IPS-20b (cell line): ENCODE data around the gene SELENOI.

Experiments used
- H3K27ac ChIP-seq: one replicate; pipeline ENCODE4 v1.5.1; 2013; ENCODE audit warnings: low read length
- H3K27me3 ChIP-seq: 2 replicates; pipeline ENCODE4 v1.6.1; 2013; ENCODE audit warnings: mild to moderate bottlenecking, low read length, inconsistent platforms; ENCODE audit not compliant: insufficient read depth
- H3K36me3 ChIP-seq: 2 replicates; pipeline ENCODE4 v1.6.1; 2013; ENCODE audit warnings: low read depth, mild to moderate bottlenecking, inconsistent platforms, low read length, moderate library complexity; ENCODE audit not compliant: insufficient read depth
- H3K4me1 ChIP-seq: 2 replicates; pipeline ENCODE4 v1.6.1; 2013; ENCODE audit warnings: mild to moderate bottlenecking, control low read depth, inconsistent platforms, low read length, moderate library complexity; ENCODE audit not compliant: insufficient read depth
- H3K4me3 ChIP-seq: 2 replicates; pipeline ENCODE4 v1.5.1; 2013; ENCODE audit warnings: mild to moderate bottlenecking, low read length, inconsistent platforms
- H3K9ac ChIP-seq: 2 replicates; pipeline ENCODE4 v1.6.1; 2013; ENCODE audit warnings: low read depth, mild to moderate bottlenecking, inconsistent platforms, low read length, moderate library complexity
- H3K9me3 ChIP-seq: 2 replicates; pipeline ENCODE4 v1.6.1; 2013; ENCODE audit warnings: mild to moderate bottlenecking, low read depth, low read length, inconsistent platforms; ENCODE audit not compliant: insufficient read depth

The SELENOI gene

DNA sequence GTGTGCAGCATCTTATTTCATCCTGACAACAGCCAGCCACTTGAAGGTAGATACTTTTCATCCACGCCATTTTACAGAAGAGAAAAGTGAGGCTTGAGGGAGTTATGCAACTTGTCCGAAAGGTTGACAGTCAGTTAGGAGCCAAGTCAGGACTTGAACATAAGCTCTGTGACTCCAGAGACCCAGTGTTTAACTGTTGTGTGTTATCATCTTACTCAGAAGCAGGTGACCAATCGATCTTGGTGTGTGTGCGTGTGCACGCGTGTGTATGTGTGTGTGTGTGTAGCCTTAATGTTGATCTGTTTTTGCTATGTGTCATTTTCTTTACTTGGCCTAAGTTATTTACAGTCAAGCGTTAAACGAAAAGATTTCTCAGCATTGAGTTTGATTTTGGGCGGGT lies 77.8 kb downstream of the SELENOI start:
- Histone ChIP-seq H3K9ac (no peak overlapping the region), H3K27me3 (no peaks in the 10 kb centered on the region), H3K36me3 (no peaks in the 10 kb centered on the region), H3K27ac (no peak overlapping the region), H3K4me1 (peaks cover 9% of the 10 kb centered on the region; the same call in 1 of the 2 replicates), H3K4me3 (no peak overlapping the region), H3K9me3 (no peaks in the 10 kb centered on the region)

DNA sequence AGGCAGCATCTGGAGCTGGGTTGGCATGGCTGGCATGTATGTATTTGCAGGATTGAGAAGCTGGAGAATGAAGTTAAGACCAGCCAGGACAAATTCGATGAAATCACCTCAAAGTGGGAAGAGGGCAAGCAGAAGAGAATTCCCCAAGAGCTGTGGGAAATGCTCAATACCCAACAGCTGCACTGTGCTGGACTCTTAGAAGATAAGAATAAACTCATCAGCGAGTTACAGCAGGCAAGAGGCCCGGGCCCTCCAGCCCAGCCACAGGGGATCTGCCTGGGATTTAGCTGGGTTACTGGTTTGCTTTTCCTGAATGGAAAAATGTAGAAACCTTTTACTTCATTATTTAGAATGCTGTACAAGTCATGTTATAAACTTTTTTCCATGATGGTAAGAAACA lies 78.3 kb downstream of the SELENOI start:
- Histone ChIP-seq H3K36me3 (no peaks in the 10 kb centered on the region), H3K9me3 (no peaks in the 10 kb centered on the region), H3K9ac (no peak overlapping the region), H3K27me3 (no peaks in the 10 kb centered on the region), H3K4me1 (peaks cover 9% of the 10 kb centered on the region; the same call in 1 of the 2 replicates), H3K4me3 (no peak overlapping the region), H3K27ac (no peak overlapping the region)

GRCh38 chr2:26428846-26429245 lies 82.9 kb downstream of the SELENOI start:
- H3K36me3 ChIP-seq = no peaks in the 10 kb centered on the region
- H3K4me3 ChIP-seq = no peak overlapping the region
- no peaks in the 10 kb centered on the region for H3K27me3 ChIP-seq
- H3K9me3 ChIP-seq = no peaks in the 10 kb centered on the region
- no peak overlapping the region for H3K9ac ChIP-seq
- no peaks in the 10 kb centered on the region for H3K4me1 ChIP-seq
- H3K27ac ChIP-seq = no peak overlapping the region

- no peaks in the 10 kb centered on the region for H3K4me1 ChIP-seq
- H3K27ac ChIP-seq = no peak overlapping the region
- H3K9me3 ChIP-seq = no peaks in the 10 kb centered on the region
- no peaks in the 10 kb centered on the region for H3K36me3 ChIP-seq
- H3K27me3 ChIP-seq = no peaks in the 10 kb centered on the region
- H3K9ac ChIP-seq = no peak overlapping the region
- no peak overlapping the region for H3K4me3 ChIP-seq
Observed at GRCh38 chr2:26429779-26430578, 84.0 kb downstream of the SELENOI start.

DNA sequence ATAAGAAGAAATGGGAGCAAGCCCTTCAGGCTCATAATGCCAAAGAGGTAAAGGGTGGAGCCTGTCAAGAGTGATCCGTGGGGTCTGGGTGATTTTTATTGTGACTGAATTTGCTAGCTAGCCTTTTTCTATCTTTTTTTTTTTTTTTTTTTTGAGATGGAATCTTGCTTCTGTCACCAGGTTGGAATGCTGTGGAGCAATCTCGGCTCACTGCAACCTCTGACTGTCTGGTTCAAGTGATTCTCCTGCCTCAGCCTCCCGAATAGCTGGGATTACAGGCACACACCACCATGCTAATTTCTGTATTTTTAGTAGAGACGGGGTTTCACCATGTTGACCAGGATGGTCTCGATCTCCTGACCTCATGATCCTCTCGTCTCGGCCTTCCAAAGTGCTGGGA lies 84.9 kb downstream of the SELENOI start:
- no peak overlapping the region for H3K4me3 ChIP-seq
- H3K9me3 ChIP-seq = no peaks in the 10 kb centered on the region

DNA sequence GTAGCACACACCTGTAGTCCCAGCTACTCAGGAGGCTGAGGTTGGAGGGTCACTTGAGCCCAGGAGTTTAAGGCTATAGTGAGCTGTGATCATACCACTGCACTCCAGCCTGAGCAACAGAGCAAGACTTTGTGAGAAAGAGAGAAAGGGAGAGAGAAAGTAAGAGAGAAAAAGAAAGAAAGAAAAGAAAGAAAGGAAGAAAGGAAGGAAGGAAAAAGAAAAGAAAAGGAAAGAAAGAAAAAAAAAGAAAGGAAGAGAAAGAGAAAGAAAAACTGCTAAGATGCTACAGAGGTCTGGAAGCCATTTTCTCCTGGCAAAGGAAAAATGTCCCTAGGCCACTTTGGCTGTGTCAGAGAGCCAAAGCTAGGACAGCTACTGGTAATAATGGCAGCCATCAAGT lies 86.4 kb downstream of the SELENOI start:
- H3K36me3 ChIP-seq = no peaks in the 10 kb centered on the region
- no peaks in the 10 kb centered on the region for H3K9me3 ChIP-seq
- H3K27me3 ChIP-seq = no peaks in the 10 kb centered on the region
- H3K4me1 ChIP-seq = no peaks in the 10 kb centered on the region
- no peak overlapping the region for H3K9ac ChIP-seq
- H3K4me3 ChIP-seq = no peak overlapping the region
- H3K27ac ChIP-seq = no peak overlapping the region

More for the DNA sequence above, 84.9 kb downstream of the SELENOI start:
- H3K27me3 ChIP-seq = no peaks in the 10 kb centered on the region
- H3K4me1 ChIP-seq = no peaks in the 10 kb centered on the region
- H3K9ac ChIP-seq = no peak overlapping the region
- H3K36me3 ChIP-seq = no peaks in the 10 kb centered on the region
- no peak overlapping the region for H3K27ac ChIP-seq

DNA sequence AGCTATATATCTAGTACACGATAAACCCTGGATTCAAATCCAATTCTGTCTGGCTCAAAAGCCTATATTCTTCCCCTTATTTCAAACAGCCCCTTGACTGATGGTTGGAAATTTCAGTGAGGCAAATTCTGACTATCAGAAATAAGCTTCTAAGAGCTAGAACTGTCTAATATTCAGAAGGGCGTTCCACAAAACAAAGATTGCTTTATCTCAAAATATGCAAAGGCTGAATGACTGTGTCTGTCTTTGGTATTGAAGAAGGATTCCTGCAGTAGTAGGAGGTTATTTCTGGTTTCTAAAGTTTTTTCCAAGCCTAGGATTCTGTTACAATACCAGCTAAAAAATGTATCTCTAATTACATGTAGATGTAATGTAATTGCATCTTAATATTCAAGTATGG lies 86.9 kb downstream of the SELENOI start:
- Histone ChIP-seq H3K36me3 (no peaks in the 10 kb centered on the region), H3K27ac (no peak overlapping the region), H3K27me3 (no peaks in the 10 kb centered on the region), H3K9ac (no peak overlapping the region), H3K9me3 (no peaks in the 10 kb centered on the region), H3K4me3 (no peak overlapping the region), H3K4me1 (no peaks in the 10 kb centered on the region)

DNA sequence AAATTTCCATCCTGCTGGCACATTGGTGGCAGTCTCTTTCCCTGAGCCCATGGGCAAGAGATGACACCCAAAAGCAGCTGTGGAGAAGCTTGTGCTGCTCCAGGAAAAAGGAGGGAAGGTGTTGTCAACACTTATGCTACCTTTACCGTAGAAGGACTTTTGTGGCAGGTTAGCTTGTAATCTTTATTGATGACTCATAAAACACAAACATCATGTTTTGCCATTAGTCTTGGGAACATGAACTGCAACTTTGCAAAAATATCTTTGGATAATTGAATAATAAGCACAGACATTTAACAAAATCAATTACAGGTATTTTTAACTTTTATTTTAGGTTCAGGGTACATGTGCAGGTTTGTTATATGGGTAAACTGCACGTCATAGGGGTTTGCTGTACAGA lies 89.2 kb downstream of the SELENOI start:
- no peaks in the 10 kb centered on the region for H3K4me1 ChIP-seq
- H3K36me3 ChIP-seq = no peaks in the 10 kb centered on the region
- H3K9ac ChIP-seq = no peak overlapping the region
- H3K9me3 ChIP-seq = no peaks in the 10 kb centered on the region
- no peak overlapping the region for H3K4me3 ChIP-seq
- no peaks in the 10 kb centered on the region for H3K27me3 ChIP-seq
- H3K27ac ChIP-seq = no peak overlapping the region

- Histone ChIP-seq H3K9ac (no peak overlapping the region), H3K27me3 (no peaks in the 10 kb centered on the region), H3K4me3 (no peak overlapping the region), H3K36me3 (no peaks in the 10 kb centered on the region), H3K4me1 (no peaks in the 10 kb centered on the region), H3K9me3 (no peaks in the 10 kb centered on the region), H3K27ac (no peak overlapping the region)
Observed at GRCh38 chr2:26438526-26438925, 92.6 kb downstream of the SELENOI start.

- no peak overlapping the region for H3K27ac ChIP-seq
- H3K4me1 ChIP-seq = no peaks in the 10 kb centered on the region
- H3K27me3 ChIP-seq = no peaks in the 10 kb centered on the region
- H3K36me3 ChIP-seq = no peaks in the 10 kb centered on the region
- H3K9me3 ChIP-seq = no peaks in the 10 kb centered on the region
- no peak overlapping the region for H3K9ac ChIP-seq
- no peak overlapping the region for H3K4me3 ChIP-seq
Observed at GRCh38 chr2:26438926-26439325, 93.0 kb downstream of the SELENOI start.

- H3K36me3 ChIP-seq = no peaks in the 10 kb centered on the region
- no peak overlapping the region for H3K27ac ChIP-seq
- H3K27me3 ChIP-seq = no peaks in the 10 kb centered on the region
- no peaks in the 10 kb centered on the region for H3K4me1 ChIP-seq
- no peak overlapping the region for H3K4me3 ChIP-seq
- no peak overlapping the region for H3K9ac ChIP-seq
- H3K9me3 ChIP-seq = no peaks in the 10 kb centered on the region
Observed at GRCh38 chr2:26442301-26442700, 96.4 kb downstream of the SELENOI start.

- Histone ChIP-seq H3K4me1 (no peaks in the 10 kb centered on the region), H3K27ac (no peak overlapping the region), H3K9me3 (no peaks in the 10 kb centered on the region), H3K27me3 (no peaks in the 10 kb centered on the region), H3K4me3 (no peak overlapping the region), H3K9ac (no peak overlapping the region), H3K36me3 (no peaks in the 10 kb centered on the region)
Observed at GRCh38 chr2:26442707-26443106, 96.8 kb downstream of the SELENOI start.
